ENCODE data around the gene TTC31. TPM values are rescaled to one million over a fixed set of nuclear protein-coding genes. Genes with fewer than 3 reads are reported as not detected.

TTC31 gene
- total RNA-seq, 1 donor from 2014 or later: 5.0 TPM

Other genes starting within 250 kb of the TTC31 start
- under 0.01 and 0.20 TPM in 2 replicates for gene SLC4A5, start 139.7 kb upstream of the TTC31 start, total RNA-seq
- 95.2 and 117 TPM in 2 replicates for gene DCTN1, start 102.8 kb upstream of the TTC31 start, total RNA-seq
- gene C2orf81, start 61.5 kb upstream of the TTC31 start, total RNA-seq: under 0.01 TPM in 1 of 2 replicates, not detected in the other
- 24.0 and 32.3 TPM in 2 replicates for gene WDR54, start 61.4 kb upstream of the TTC31 start, total RNA-seq
- 11.8 and 28.4 TPM in 2 replicates for gene RTKN, start 41.1 kb upstream of the TTC31 start, total RNA-seq
- gene INO80B, start 28.0 kb upstream of the TTC31 start, total RNA-seq: 4.8 and 6.3 TPM in 2 replicates
- 40.3 and 47.6 TPM in 2 replicates for gene WBP1, start 24.6 kb upstream of the TTC31 start, total RNA-seq
- 36.4 and 57.5 TPM in 2 replicates for gene MOGS, start 17.7 kb upstream of the TTC31 start, total RNA-seq
- gene MRPL53, start 10.4 kb upstream of the TTC31 start, total RNA-seq: 28.5 and 39.9 TPM in 2 replicates
- gene CCDC142, start 83 bp upstream of the TTC31 start, total RNA-seq: 7.8 and 16.9 TPM in 2 replicates
- 0.20 and 0.65 TPM in 2 replicates for gene LBX2, start 16.5 kb downstream of the TTC31 start, total RNA-seq
- 7.0 and 8.3 TPM in 2 replicates for gene PCGF1, start 24.6 kb downstream of the TTC31 start, total RNA-seq
- not detected in 2 replicates for gene TLX2, start 31.4 kb downstream of the TTC31 start, total RNA-seq
- gene DQX1, start 43.1 kb downstream of the TTC31 start, total RNA-seq: not detected in 2 replicates
- 70.2 and 138 TPM in 2 replicates for gene AUP1, start 46.6 kb downstream of the TTC31 start, total RNA-seq
- gene HTRA2, start 46.9 kb downstream of the TTC31 start, total RNA-seq: 35.3 and 38.1 TPM in 2 replicates
- gene LOXL3, start 70.9 kb downstream of the TTC31 start, total RNA-seq: 0.65 and 1.2 TPM in 2 replicates
- gene DOK1, start 71.6 kb downstream of the TTC31 start, total RNA-seq: 19.0 and 22.0 TPM in 2 replicates
- not detected in 2 replicates for gene M1AP, start 165.2 kb downstream of the TTC31 start, total RNA-seq
- gene SEMA4F, start 171.2 kb downstream of the TTC31 start, total RNA-seq: 1.8 and 2.2 TPM in 2 replicates